HEK293T (cell line): ENCODE data around the gene ADAMTS7.

ENCODE experiments used
- ARNT ChIP-seq: fragments of 450-650 bp; IDR thresholded peaks from 2 replicates; pipeline ENCODE4 v1.6.1; 2017; ENCODE audit warnings: mild to moderate bottlenecking
- BHLHE40 ChIP-seq: fragments of 450-650 bp; IDR thresholded peaks from 2 replicates; pipeline ENCODE4 v1.6.1; 2016; ENCODE audit warnings: mild to moderate bottlenecking, moderate library complexity, borderline replicate concordance
- ELF4 ChIP-seq: fragments of 450-650 bp; IDR thresholded peaks from 2 replicates; pipeline ENCODE4 v1.6.1; 2017; ENCODE audit warnings: antibody characterized with exemption
- FOXA1 ChIP-seq: fragments of 450-650 bp; IDR thresholded peaks from 2 replicates; pipeline ENCODE4 v1.6.1; 2016; ENCODE audit warnings: mild to moderate bottlenecking
- FOXK2 ChIP-seq: fragments of 450-650 bp; IDR thresholded peaks from 2 replicates; pipeline ENCODE4 v1.6.1; 2016; ENCODE audit warnings: mild to moderate bottlenecking
- FOXM1 ChIP-seq: fragments of 450-650 bp; IDR thresholded peaks from 2 replicates; pipeline ENCODE4 v1.6.1; 2017; ENCODE audit warnings: mild to moderate bottlenecking, borderline replicate concordance
- HDGF ChIP-seq: fragments of 450-650 bp; IDR thresholded peaks from 2 replicates; pipeline ENCODE4 v1.6.1; 2017; ENCODE audit warnings: antibody characterized with exemption, borderline replicate concordance
- NFRKB ChIP-seq: fragments of 450-650 bp; IDR thresholded peaks from 2 replicates; pipeline ENCODE4 v1.6.1; 2016; ENCODE audit warnings: mild to moderate bottlenecking, moderate library complexity
- SP1 ChIP-seq: fragments of 450-650 bp; IDR thresholded peaks from 2 replicates; pipeline ENCODE4 v1.6.1; 2017
- SUZ12 ChIP-seq: fragments of 450-650 bp; IDR thresholded peaks from 2 replicates; pipeline ENCODE4 v1.6.1; 2016; ENCODE audit warnings: mild to moderate bottlenecking
- ZNF384 ChIP-seq: fragments of 450-650 bp; IDR thresholded peaks from 2 replicates; pipeline ENCODE4 v1.6.1; 2016
- TF ChIP-seq, protein P1 (sequence below): fragments of 450-650 bp; IDR thresholded peaks from 2 replicates; pipeline ENCODE4 v1.6.1; 2016

DNA sequence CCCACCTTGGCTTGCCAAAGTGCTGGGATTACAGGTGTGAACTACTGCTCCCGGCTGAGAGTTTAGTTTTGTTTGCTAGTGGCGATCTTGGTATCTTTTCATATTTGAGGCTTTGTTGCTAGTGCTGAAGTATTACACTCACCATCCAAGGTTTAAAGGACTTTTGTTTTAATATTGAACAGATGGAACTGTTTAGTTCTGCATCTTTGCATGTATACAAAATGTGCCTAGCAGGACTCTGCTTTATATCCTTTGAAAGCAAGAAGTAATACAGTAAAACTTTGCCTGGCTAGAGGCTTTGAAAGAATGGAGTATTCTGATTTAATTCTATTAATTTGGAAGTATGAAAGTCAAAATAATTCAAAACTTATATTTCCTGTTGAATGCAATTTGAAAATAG lies 92.4 kb downstream of the ADAMTS7 start:
- TF ChIP-seq, protein P1, sequence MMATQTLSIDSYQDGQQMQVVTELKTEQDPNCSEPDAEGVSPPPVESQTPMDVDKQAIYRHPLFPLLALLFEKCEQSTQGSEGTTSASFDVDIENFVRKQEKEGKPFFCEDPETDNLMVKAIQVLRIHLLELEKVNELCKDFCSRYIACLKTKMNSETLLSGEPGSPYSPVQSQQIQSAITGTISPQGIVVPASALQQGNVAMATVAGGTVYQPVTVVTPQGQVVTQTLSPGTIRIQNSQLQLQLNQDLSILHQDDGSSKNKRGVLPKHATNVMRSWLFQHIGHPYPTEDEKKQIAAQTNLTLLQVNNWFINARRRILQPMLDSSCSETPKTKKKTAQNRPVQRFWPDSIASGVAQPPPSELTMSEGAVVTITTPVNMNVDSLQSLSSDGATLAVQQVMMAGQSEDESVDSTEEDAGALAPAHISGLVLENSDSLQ = no peak
- TF ChIP-seq ZNF384 = no peak
- no peak for TF ChIP-seq HDGF
- TF ChIP-seq FOXM1 = no peak
- no peak for TF ChIP-seq BHLHE40
- no peak for TF ChIP-seq SP1
- TF ChIP-seq FOXA1 = no peak
- no peak for TF ChIP-seq ARNT
- TF ChIP-seq FOXK2 = no peak
- no peak for TF ChIP-seq SUZ12
- TF ChIP-seq ELF4 = no peak
- no peak for TF ChIP-seq NFRKB
